Mesendoderm (in vitro differentiated cells): ENCODE results near the gene C3orf22.

Experiments
- DNase-seq: peaks from one replicate; pipeline ENCODE4 v3.0.0; 2013
- H2AK5ac ChIP-seq: 2 replicates; pipeline ENCODE4 v1.6.1; 2013; ENCODE audit warnings: low read length, inconsistent platforms
- H2BK120ac ChIP-seq: 2 replicates; pipeline ENCODE4 v1.6.1; 2013; ENCODE audit warnings: low read depth, mild to moderate bottlenecking, low read length, moderate library complexity, mixed read lengths
- H2BK15ac ChIP-seq: replicated peaks from 2 replicates; pipeline ENCODE4 v1.6.1; 2013; ENCODE audit warnings: low read depth, mild to moderate bottlenecking, moderate library complexity
- H2BK5ac ChIP-seq: 2 replicates; pipeline ENCODE4 v1.6.1; 2013; ENCODE audit warnings: low read length, inconsistent platforms
- H3K18ac ChIP-seq: 2 replicates; pipeline ENCODE4 v1.6.1; 2013; ENCODE audit warnings: mild to moderate bottlenecking, low read length, mixed read lengths
- H3K23ac ChIP-seq: one replicate; pipeline ENCODE4 v1.6.1; 2013; ENCODE audit warnings: low read length
- H3K27ac ChIP-seq: 2 replicates; pipeline ENCODE4 v1.5.1; 2013; ENCODE audit warnings: low read depth, mild to moderate bottlenecking, inconsistent platforms, low read length, moderate library complexity
- H3K27me3 ChIP-seq: 2 replicates; pipeline ENCODE4 v1.6.1; 2013; ENCODE audit warnings: low read length, control low read depth, mild to moderate bottlenecking, inconsistent platforms; ENCODE audit not compliant: insufficient read depth, poor library complexity
- H3K36me3 ChIP-seq: 2 replicates; pipeline ENCODE4 v1.6.1; 2013; ENCODE audit warnings: low read length, inconsistent platforms; ENCODE audit not compliant: control insufficient read depth, insufficient read depth
- H3K4ac ChIP-seq: one replicate; pipeline ENCODE4 v1.6.1; 2013; ENCODE audit warnings: low read depth, mild to moderate bottlenecking, low read length, moderate library complexity
- H3K4me1 ChIP-seq: 2 replicates; pipeline ENCODE4 v1.6.1; 2013; ENCODE audit warnings: low read depth, low read length, inconsistent platforms; ENCODE audit not compliant: control insufficient read depth
- H3K4me2 ChIP-seq: 2 replicates; pipeline ENCODE4 v1.6.1; 2013; ENCODE audit warnings: low read length
- H3K4me3 ChIP-seq: 2 replicates; pipeline ENCODE4 v1.5.1; 2013; ENCODE audit warnings: mild to moderate bottlenecking, low read length
- H3K56ac ChIP-seq: one replicate; pipeline ENCODE4 v1.6.1; 2013; ENCODE audit warnings: low read length
- H3K79me1 ChIP-seq: 2 replicates; pipeline ENCODE4 v1.6.1; 2013; ENCODE audit warnings: low read length, inconsistent platforms
- H3K79me2 ChIP-seq: 2 replicates; pipeline ENCODE4 v1.6.1; 2013; ENCODE audit warnings: mild to moderate bottlenecking, low read length; ENCODE audit not compliant: control insufficient read depth, insufficient read depth
- H3K9ac ChIP-seq: 2 replicates; pipeline ENCODE4 v1.6.1; 2013; ENCODE audit warnings: low read length, inconsistent platforms
- H4K5ac ChIP-seq: one replicate; pipeline ENCODE4 v1.6.1; 2013; ENCODE audit warnings: low read length
- H4K8ac ChIP-seq: one replicate; pipeline ENCODE4 v1.6.1; 2013; ENCODE audit warnings: low read depth, mild to moderate bottlenecking, control low read depth, low read length, moderate library complexity
- WGBS: extraction: QIAGEN DNeasy Blood & Tissue Kit; methylation state at CpG from one replicate; pipeline ENCODE4 v1.1.7; 2013; ENCODE audit warnings: low lambda C conversion rate, missing lambda C conversion rate; ENCODE audit not compliant: insufficient coverage; ENCODE audit errors: extremely low coverage; 5-methylcytosine and 5-hydroxymethylcytosine counted together

Gene C3orf22

GRCh38 chr3:126551839-126552687 lies 6.7 kb downstream of the C3orf22 start:
- no peak overlapping the region for H4K8ac ChIP-seq
- no peak overlapping the region for H2AK5ac ChIP-seq
- no peak overlapping the region for H3K4me3 ChIP-seq
- no peak overlapping the region for H3K18ac ChIP-seq
- H2BK5ac ChIP-seq, result no peak overlapping the region
- no peak overlapping the region for H3K27ac ChIP-seq
- DNase-seq, result no peak
- WGBS, result no CpG with 5 or more reads among the region's 17 CpGs
- no peaks in the 10 kb centered on the region for H3K36me3 ChIP-seq
- no peak overlapping the region for H3K4ac ChIP-seq
- no peak overlapping the region for H2BK15ac ChIP-seq
- no peaks in the 10 kb centered on the region for H3K79me1 ChIP-seq
- no peaks in the 10 kb centered on the region for H3K79me2 ChIP-seq
- H3K56ac ChIP-seq, result no peak overlapping the region
- H2BK120ac ChIP-seq, result no peak overlapping the region
- no peak overlapping the region for H3K9ac ChIP-seq
- H4K5ac ChIP-seq, result no peak overlapping the region
- H3K4me2 ChIP-seq, result no peak overlapping the region
- peaks cover 3% of the 10 kb centered on the region for H3K4me1 ChIP-seq
- no peak overlapping the region for H3K23ac ChIP-seq
- H3K27me3 ChIP-seq, result no peaks in the 10 kb centered on the region

- Histone ChIP-seq H3K27ac (no peak overlapping the region), H3K4me1 (peaks cover 3% of the 10 kb centered on the region), H4K5ac (no peak overlapping the region), H3K4me2 (no peak overlapping the region), H3K79me2 (no peaks in the 10 kb centered on the region), H3K36me3 (no peaks in the 10 kb centered on the region), H3K9ac (no peak overlapping the region), H3K18ac (no peak overlapping the region), H3K4ac (no peak overlapping the region), H2BK5ac (no peak overlapping the region), H4K8ac (no peak overlapping the region), H3K27me3 (no peaks in the 10 kb centered on the region), H3K56ac (no peak overlapping the region), H3K79me1 (no peaks in the 10 kb centered on the region), H2AK5ac (no peak overlapping the region), H3K4me3 (no peak overlapping the region), H2BK120ac (no peak overlapping the region), H2BK15ac (no peak overlapping the region), H3K23ac (no peak overlapping the region)
- no CpG with 5 or more reads among the region's 13 CpGs for WGBS
- no peak for DNase-seq
Observed at GRCh38 chr3:126551121-126551838, 7.5 kb downstream of the C3orf22 start.

GRCh38 chr3:126550488-126551051 lies 8.2 kb downstream of the C3orf22 start:
- Histone ChIP-seq H3K79me1 (no peaks in the 10 kb centered on the region), H3K18ac (no peak overlapping the region), H3K4me3 (no peak overlapping the region), H3K27ac (no peak overlapping the region), H3K23ac (no peak overlapping the region), H4K8ac (no peak overlapping the region), H3K9ac (no peak overlapping the region), H2BK15ac (no peak overlapping the region), H3K4ac (no peak overlapping the region), H3K56ac (no peak overlapping the region), H3K79me2 (no peaks in the 10 kb centered on the region), H3K4me2 (no peak overlapping the region), H2BK120ac (no peak overlapping the region), H4K5ac (no peak overlapping the region), H2AK5ac (no peak overlapping the region), H3K27me3 (no peaks in the 10 kb centered on the region), H3K36me3 (no peaks in the 10 kb centered on the region), H2BK5ac (no peak overlapping the region), H3K4me1 (peaks cover 3% of the 10 kb centered on the region)
- no peak for DNase-seq
- no CpG with 5 or more reads among the region's 11 CpGs for WGBS

GRCh38 chr3:126549861-126550487 lies 8.8 kb downstream of the C3orf22 start:
- peak overlapping the region; percentile 22 for H3K56ac ChIP-seq
- H3K9ac ChIP-seq, result no peak overlapping the region
- no peaks in the 10 kb centered on the region for H3K79me1 ChIP-seq
- H3K4me2 ChIP-seq, result no peak overlapping the region
- H3K4me1 ChIP-seq, result peaks cover 3% of the 10 kb centered on the region
- no peak overlapping the region for H4K8ac ChIP-seq
- H3K27ac ChIP-seq, result no peak overlapping the region
- no peaks in the 10 kb centered on the region for H3K79me2 ChIP-seq
- no peak for DNase-seq
- no peak overlapping the region for H3K18ac ChIP-seq
- H3K4ac ChIP-seq, result no peak overlapping the region
- no CpG with 5 or more reads among the region's 12 CpGs for WGBS
- no peak overlapping the region for H2BK120ac ChIP-seq
- no peak overlapping the region for H4K5ac ChIP-seq
- H2BK5ac ChIP-seq, result no peak overlapping the region
- no peak overlapping the region for H3K4me3 ChIP-seq
- H2BK15ac ChIP-seq, result no peak overlapping the region
- H3K27me3 ChIP-seq, result no peaks in the 10 kb centered on the region
- no peak overlapping the region for H2AK5ac ChIP-seq
- no peaks in the 10 kb centered on the region for H3K36me3 ChIP-seq
- no peak overlapping the region for H3K23ac ChIP-seq

GRCh38 chr3:126548556-126549466 lies 9.9 kb downstream of the C3orf22 start:
- Histone ChIP-seq H3K4me2 (no peak overlapping the region), H2AK5ac (no peak overlapping the region), H3K79me1 (no peaks in the 10 kb centered on the region), H3K27me3 (no peaks in the 10 kb centered on the region), H3K56ac (no peak overlapping the region), H3K36me3 (no peaks in the 10 kb centered on the region), H3K9ac (no peak overlapping the region), H3K4me1 (peaks cover 3% of the 10 kb centered on the region), H2BK120ac (no peak overlapping the region), H2BK5ac (no peak overlapping the region), H3K4me3 (no peak overlapping the region), H3K23ac (no peak overlapping the region), H4K8ac (no peak overlapping the region), H3K4ac (no peak overlapping the region), H3K79me2 (no peaks in the 10 kb centered on the region), H2BK15ac (no peak overlapping the region), H3K18ac (no peak overlapping the region), H4K5ac (no peak overlapping the region), H3K27ac (no peak overlapping the region)
- DNase-seq, result peak; percentile 25
- no CpG with 5 or more reads among the region's 9 CpGs for WGBS
